Dendritic cell treated with granulocyte-macrophage colony-stimulating factor and Interleukin-4, amounts not matched to agents 40 ng/mL and 50 ng/mL, for 4 days (primary cell): ENCODE results near the gene CIRBP.

ENCODE experiments used
- H3K27ac Mint-ChIP-seq: one replicate; pipeline ENCODE4 v1.8.0; 2022; ENCODE audit warnings: mild to moderate bottlenecking, mixed read lengths
- H3K27me3 Mint-ChIP-seq: one replicate; pipeline ENCODE4 v1.8.0; 2022; ENCODE audit warnings: mild to moderate bottlenecking, mixed read lengths
- H3K36me3 Mint-ChIP-seq: one replicate; pipeline ENCODE4 v1.8.0; 2022; ENCODE audit warnings: low read depth, mixed read lengths
- H3K4me1 Mint-ChIP-seq: one replicate; pipeline ENCODE4 v1.8.0; 2022; ENCODE audit warnings: low read depth, mixed read lengths
- H3K4me3 Mint-ChIP-seq: one replicate; pipeline ENCODE4 v1.8.0; 2022; ENCODE audit warnings: mild to moderate bottlenecking, moderate library complexity, mixed read lengths
- H3K9me3 Mint-ChIP-seq: one replicate; pipeline ENCODE4 v1.8.0; 2022; ENCODE audit warnings: mixed read lengths
- intact Hi-C: fragments of 100-400 bp; cut with micrococcal nuclease; formaldehyde crosslinking; loops from one replicate; pipeline ENCODE4 v1.15.0; 2022

The CIRBP gene

DNA sequence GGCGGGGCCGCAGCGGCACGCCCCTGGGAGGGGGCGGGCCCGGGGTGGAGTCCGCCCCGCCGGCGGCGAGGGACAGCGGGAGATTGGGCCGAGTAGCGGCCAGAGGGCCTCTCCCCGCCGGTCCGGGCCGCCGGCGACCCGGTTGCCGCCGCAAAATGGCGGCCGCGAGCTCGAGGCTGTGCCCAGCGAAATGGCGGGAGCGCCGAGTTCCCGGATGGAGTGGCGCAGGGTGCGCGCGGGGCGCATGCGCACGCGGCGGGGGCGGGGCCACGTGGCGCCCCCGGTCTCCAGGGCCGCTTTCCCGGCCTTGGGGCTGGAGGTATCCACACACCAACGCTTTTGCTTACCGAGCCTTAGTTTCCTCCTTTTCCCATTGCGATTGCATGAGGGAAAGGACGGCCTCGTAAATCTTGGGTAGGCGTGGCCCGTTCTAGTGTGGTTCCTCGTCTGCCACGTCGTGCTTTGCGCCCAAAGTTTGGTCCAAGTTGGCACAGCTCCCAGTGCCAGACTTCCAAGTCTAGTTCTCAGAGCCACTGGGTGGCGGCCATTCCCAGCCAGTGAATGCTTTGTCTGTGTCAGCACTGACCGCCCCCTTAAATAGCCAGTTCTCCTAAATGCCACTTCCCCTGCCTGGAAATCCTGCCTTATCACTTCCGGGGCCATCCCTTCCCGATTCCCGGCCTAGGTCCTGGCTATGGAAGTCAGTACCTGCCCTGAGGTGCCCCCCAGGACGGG, 513 bp downstream of the CIRBP start:
- peaks cover 56% of the 10 kb centered on the region for H3K36me3 Mint-ChIP-seq

DNA sequence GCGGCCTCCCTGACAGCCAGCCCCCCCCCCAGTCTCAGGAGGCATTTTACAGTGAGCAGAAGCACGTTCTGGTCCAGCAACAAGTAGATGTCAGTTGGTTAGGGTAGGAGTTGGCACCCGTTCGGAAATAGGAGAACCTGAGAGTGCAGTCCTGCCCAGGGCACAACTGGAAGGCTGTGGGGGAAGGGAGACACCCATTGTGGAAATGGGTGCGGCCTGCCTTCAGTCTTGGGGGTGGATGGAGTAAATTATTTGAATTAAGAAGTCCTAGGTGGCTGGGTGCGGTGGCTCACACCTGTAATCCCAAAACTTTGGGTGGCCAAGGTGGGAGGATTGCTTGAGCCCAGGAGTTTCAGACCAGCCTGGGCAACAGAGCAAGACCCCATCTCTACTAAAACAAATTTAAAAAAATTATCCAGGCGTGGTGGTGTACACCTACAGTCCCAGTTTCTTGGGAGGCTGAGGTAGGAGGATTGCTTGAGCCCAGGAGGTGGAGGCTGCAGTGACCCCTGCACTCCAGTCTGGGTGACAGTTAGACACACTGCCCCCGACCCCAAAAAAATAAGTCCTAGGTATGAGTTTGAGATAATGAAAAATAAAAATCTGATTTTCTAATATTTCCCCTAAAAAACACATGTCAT, 1.2 kb downstream of the CIRBP start:
- Mint-ChIP-seq H3K36me3 (peaks cover 63% of the 10 kb centered on the region), H3K9me3 (no peaks in the 10 kb centered on the region), H3K4me1 (peaks cover 85% of the 10 kb centered on the region), H3K27me3 (peaks cover 7% of the 10 kb centered on the region), H3K27ac (peak overlapping the region; percentile 90), H3K4me3 (peak overlapping the region; percentile 99)
- intact Hi-C loops, result no loop called here

More for the DNA sequence above, 513 bp downstream of the CIRBP start:
- Mint-ChIP-seq H3K4me3 (peak overlapping the region; percentile 99), H3K27ac (peak overlapping the region; percentile 90), H3K27me3 (peaks cover 7% of the 10 kb centered on the region), H3K4me1 (peaks cover 86% of the 10 kb centered on the region), H3K9me3 (no peaks in the 10 kb centered on the region)
- intact Hi-C loops, result no loop called here

- Mint-ChIP-seq H3K9me3 (no peaks in the 10 kb centered on the region), H3K4me3 (peak overlapping the region; percentile 99), H3K27ac (peak overlapping the region; percentile 90), H3K4me1 (peaks cover 79% of the 10 kb centered on the region), H3K36me3 (peaks cover 65% of the 10 kb centered on the region), H3K27me3 (peaks cover 7% of the 10 kb centered on the region)
- intact Hi-C loops, result no loop called here
Observed at GRCh38 chr19:1270854-1271527, 1.9 kb downstream of the CIRBP start.

DNA sequence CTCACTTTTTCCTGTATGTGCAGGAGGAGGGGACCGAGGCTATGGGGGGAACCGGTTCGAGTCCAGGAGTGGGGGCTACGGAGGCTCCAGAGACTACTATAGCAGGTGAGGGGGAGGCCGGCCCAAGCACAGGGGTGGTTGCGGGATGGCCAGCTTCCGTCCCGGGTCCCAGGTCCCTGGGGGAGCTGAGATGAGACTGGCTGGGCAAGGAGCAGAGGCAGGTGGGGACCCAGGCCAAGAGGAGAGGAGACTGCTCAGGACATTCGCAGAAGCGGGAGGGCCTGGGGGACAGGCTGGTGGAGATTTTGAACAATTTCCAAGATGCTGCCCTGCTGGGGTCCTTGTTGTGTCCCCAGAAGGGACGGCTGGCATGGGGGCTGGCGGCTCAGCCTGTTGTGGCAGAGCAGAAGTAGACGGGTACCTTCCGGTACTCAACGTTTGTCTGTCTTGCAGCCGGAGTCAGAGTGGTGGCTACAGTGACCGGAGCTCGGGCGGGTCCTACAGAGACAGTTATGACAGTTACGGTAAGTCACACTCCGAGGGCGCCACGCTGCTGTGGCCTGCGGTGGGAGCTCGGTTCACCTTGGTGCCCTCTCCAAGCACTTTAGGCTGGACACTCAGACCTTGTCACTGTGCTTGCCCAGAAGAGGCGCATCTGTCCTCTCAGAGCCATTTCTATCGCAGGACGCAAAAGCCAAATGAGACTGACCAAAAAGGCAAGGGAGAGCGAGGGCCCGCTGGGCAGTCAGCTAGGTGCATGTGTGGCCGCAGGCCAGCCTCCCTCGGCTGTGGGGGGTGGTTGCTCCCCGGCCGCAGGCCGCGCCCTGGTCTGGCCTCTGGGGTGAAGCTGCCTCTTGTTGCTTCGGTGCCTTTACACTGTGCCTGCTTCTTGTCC, 2.6 kb downstream of the CIRBP start:
- Mint-ChIP-seq H3K4me1 (peaks cover 81% of the 10 kb centered on the region), H3K4me3 (peak overlapping the region; percentile 99), H3K27me3 (peaks cover 7% of the 10 kb centered on the region), H3K9me3 (no peaks in the 10 kb centered on the region), H3K27ac (peak overlapping the region; percentile 90), H3K36me3 (peaks cover 69% of the 10 kb centered on the region)
- intact Hi-C loops, result no loop called here

GRCh38 chr19:1272423-1273262, 3.5 kb downstream of the CIRBP start:
- no peaks in the 10 kb centered on the region for H3K27me3 Mint-ChIP-seq
- no peaks in the 10 kb centered on the region for H3K9me3 Mint-ChIP-seq
- H3K4me3 Mint-ChIP-seq, result peak overlapping the region; percentile 99
- H3K4me1 Mint-ChIP-seq, result peaks cover 79% of the 10 kb centered on the region
- peak overlapping the region; percentile 90 for H3K27ac Mint-ChIP-seq
- peaks cover 78% of the 10 kb centered on the region for H3K36me3 Mint-ChIP-seq
- intact Hi-C loops, result no loop called here

DNA sequence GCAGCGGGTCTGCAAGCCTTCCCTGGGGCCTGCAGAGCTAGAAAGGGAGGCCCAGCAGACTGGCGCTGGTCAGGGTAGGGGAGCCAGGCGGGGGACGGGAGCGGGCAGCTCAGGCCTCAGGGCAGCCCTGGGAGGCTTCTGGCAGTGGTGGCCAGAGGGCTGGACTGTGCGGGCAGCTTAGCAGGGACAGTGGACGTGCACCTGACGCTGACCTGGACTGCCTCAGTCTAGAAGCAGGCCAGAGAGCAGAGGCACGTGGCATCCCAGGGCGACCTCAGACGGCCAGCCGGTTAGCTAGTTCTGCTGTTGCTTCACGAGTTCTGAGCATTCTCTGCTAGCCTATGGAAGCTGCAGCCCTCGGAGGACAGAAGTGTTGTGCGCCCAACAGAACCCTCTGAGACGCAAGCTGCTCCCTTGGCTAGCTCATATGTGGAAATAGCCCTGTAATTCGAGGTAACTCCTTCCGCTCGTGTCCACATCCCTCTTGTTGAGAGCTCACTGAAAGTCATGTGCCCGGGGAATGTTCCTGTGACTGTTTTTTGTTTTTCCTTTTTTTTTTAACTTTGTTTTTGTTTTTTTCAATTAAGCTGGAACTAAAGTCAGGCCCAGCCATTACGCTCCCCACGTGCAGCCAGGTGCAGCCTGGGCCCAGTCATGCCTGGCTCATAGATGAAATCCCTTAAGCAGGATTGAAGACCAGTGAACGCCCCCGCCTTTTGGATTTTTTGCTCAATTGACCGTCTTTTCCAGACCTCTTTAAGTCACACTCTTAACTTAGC, 4.3 kb downstream of the CIRBP start:
- intact Hi-C loops, result no loop called here
- Mint-ChIP-seq H3K36me3 (peaks cover 86% of the 10 kb centered on the region), H3K9me3 (no peaks in the 10 kb centered on the region), H3K4me1 (peaks cover 78% of the 10 kb centered on the region), H3K4me3 (peak overlapping the region; percentile 99), H3K27ac (peak overlapping the region; percentile 90), H3K27me3 (no peaks in the 10 kb centered on the region)

DNA sequence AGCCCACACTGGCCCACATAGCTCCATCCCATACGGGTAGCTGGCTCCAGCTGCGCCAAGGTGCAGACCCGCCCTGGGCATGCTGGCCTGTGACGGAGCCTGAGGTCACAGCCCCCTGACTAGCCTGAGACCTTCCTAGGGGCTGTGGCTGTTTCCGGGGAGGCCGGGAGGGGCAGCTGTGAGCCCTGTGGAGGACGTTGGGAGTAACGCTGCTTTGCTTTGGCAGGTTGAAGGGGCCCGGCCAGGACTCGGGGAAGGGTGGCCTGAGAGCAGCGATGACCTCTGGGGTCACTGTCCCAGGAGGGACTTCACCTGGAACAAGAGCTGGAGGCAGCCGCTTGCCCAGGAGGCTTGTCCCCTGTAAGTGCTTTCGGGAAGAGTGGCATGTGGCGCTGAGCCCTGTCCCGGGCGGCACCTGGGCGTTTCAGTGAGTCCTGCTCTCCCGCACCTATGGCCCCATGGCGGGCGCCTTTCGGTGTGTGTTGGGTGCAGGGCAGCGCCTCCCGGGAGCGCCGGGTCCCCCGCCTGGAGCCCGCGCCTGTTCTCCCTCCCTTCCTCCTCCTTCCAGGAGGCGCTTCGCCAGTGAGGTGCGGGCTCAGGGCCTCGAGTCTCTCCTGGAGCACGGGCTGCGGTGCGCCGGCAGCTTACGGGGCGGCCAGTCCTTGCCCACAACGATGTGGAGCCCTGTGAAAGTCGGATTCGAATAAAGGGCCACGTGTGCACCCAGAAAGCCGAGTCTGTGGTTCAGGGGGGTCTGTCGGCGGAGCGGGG, 5.1 kb downstream of the CIRBP start:
- Mint-ChIP-seq H3K4me1 (peaks cover 72% of the 10 kb centered on the region), H3K27me3 (no peaks in the 10 kb centered on the region), H3K27ac (peak overlapping the region; percentile 90), H3K36me3 (peaks cover 89% of the 10 kb centered on the region), H3K4me3 (peak overlapping the region; percentile 79), H3K9me3 (no peaks in the 10 kb centered on the region)
- intact Hi-C loops, result no loop called here

DNA sequence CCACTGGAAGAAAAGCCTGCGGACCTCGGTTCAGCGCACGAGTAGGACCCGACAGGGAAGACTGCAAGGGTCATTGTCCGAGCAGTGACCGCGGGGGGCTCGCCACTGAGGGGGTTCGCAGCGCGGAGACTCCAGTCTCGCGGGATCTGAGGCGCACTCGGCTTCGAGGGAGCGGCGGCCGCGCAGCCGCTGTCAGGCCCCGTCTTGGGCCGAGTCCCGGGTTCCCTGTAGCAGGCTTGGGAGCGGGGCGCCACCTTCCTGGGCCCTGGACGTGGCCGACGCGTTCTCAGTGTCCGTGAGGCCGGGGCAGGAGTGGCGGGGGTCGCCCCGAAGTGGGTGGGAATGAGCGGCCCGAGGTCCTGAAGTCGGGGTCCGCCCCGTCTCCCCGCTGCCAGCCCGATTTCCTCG, 5.7 kb downstream of the CIRBP start:
- peaks cover 92% of the 10 kb centered on the region for H3K36me3 Mint-ChIP-seq
- H3K4me3 Mint-ChIP-seq, result peak overlapping the region; percentile 79
- no peaks in the 10 kb centered on the region for H3K27me3 Mint-ChIP-seq
- peaks cover 74% of the 10 kb centered on the region for H3K4me1 Mint-ChIP-seq
- intact Hi-C loops, result no loop called here
- peak overlapping the region; percentile 90 for H3K27ac Mint-ChIP-seq
- no peaks in the 10 kb centered on the region for H3K9me3 Mint-ChIP-seq

DNA sequence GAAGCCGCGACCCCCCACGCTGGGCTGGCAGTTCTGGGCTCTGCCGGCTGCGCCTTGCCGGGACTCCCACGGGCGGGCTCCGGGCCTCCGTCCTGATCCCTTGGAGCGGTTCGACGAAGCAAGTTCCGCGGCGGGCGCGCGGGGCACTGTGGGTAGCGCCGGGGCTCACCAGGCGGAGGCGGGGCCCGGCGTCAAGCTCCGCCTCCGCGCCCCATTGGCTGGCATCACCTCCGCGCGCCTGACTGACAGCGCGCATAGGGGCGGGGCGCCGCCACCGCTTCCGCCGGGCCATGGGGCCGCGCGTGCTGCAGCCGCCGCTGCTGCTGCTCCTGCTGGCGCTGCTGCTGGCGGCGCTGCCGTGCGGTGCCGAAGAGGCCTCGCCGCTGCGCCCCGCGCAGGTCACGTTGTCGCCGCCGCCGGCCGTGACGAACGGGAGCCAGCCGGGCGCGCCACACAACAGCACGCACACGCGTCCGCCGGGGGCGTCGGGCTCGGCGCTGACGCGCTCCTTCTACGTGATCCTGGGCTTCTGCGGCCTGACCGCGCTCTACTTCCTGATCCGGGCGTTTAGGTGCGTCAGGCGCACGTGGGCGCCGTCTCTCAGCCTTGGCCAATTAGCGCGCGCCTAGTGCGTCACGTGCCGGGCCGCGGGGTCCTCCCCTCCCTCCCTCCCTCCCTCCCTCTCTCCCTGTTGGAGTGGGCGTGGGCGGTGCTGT, 6.3 kb downstream of the CIRBP start, which contains the start of gene FAM174C:
Gene FAM174C (plus strand): TSS at position 271 of the 716 bp plus-strand sequence. CDS start 20 bp downstream, at position 291.
- H3K36me3 Mint-ChIP-seq, result peaks cover 92% of the 10 kb centered on the region
- peaks cover 74% of the 10 kb centered on the region for H3K4me1 Mint-ChIP-seq

DNA sequence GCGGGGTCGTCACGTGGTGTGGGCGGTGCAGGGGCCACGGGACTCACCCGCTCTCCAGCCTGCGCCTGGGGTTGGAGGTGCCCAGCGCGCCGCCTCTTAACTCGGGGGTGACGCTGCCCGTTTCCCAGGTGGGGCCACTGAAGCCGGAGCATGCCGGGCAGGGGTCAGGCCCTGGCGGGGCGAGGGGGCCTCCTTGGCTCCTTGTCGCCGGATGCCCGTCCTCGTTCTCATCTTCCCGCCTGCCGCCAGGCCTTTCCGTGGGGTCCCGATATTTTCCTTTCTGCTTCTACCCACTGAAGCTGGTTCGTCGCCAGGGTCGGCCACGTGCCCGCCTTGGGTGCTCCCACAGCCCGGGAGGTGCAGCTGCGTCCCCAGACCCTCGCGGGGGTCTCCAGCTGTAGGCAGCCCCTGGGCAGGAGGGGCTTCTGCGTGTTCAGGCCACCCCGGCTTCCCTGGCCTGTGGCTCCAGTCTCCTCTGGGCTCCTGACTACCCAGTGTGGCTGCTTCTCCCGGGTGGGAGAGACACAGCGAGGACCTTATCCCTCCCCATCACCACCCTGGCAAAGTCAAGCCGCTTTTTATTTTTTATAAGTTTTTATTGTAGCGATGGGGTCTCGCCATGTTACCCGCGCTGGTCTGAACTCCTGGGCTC, 7.0 kb downstream of the CIRBP start:
- Mint-ChIP-seq H3K4me1 (peaks cover 69% of the 10 kb centered on the region), H3K36me3 (peaks cover 89% of the 10 kb centered on the region), H3K9me3 (no peaks in the 10 kb centered on the region), H3K27me3 (no peaks in the 10 kb centered on the region), H3K27ac (peak overlapping the region; percentile 90), H3K4me3 (peak overlapping the region; percentile 79)
- intact Hi-C loops, result no loop called here

More for the DNA sequence above, 6.3 kb downstream of the CIRBP start, which contains the start of gene FAM174C:
- H3K9me3 Mint-ChIP-seq, result no peaks in the 10 kb centered on the region
- intact Hi-C loops, result no loop called here
- peak within 1 kb of the TSS; percentile 79 for H3K4me3 Mint-ChIP-seq
- peak within 1 kb of the TSS; percentile 90 for H3K27ac Mint-ChIP-seq
- H3K27me3 Mint-ChIP-seq, result no peaks in the 10 kb centered on the region

- intact Hi-C loops, result no loop called here
- Mint-ChIP-seq H3K4me3 (peak overlapping the region; percentile 79), H3K27me3 (peaks cover 2% of the 10 kb centered on the region), H3K27ac (peak overlapping the region; percentile 90), H3K4me1 (peaks cover 65% of the 10 kb centered on the region), H3K36me3 (peaks cover 83% of the 10 kb centered on the region), H3K9me3 (no peaks in the 10 kb centered on the region)
Observed at GRCh38 chr19:1276628-1277022, 7.5 kb downstream of the CIRBP start.
